ENCODE results near the gene DGKD. TPM values are rescaled to one million over a fixed set of nuclear protein-coding genes. Genes with fewer than 3 reads are reported as not detected.

DGKD gene
- total and polyA plus RNA-seq, 9 of the 15 experiments (the other 6 are each of a cell fraction or from before 2014, with no cell fraction given): 0.52 to 29.5 (median 10.6) TPM

DNA sequence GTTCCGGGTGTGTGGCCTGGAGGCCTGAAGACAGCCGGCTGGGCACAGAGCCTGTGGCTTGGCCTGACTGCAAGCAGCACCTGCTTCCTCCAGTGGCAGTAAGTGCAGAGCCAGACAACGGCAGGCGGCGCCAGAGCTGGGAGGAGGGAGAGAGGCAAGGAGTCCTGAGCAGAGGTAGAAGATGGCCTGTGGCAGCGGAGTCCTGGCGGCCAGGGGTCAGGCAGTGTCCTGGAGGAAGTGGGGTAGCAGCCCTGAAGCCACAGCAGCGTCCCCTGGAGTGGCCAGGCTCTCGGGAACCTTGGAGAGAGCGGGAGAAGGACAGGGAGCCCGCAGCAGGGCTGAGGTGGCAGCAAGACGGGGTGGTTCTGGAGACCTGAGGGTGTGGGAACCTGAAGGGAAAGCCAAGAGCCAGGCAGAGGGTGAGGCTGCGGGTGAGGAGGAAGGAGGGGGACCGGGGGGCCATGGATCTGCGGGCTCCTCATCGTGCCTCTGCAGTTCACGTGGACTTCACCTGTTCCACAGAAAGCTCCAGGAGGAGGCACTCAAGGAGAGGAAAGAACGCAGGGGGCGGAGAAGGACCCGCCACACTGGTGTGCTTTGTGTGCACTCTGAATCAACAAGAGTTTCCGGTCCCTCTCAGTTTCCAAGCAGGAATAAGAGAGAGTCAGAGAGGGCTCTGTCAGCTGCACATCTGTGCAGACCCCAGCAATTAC lies 126.4 kb downstream of the DGKD start:
- H3K4me3 ChIP-seq: no peak overlapping the region
- no peaks in the 10 kb centered on the region for H4K20me1 ChIP-seq (replicated peaks; ENCODE audit: control insufficient read depth, insufficient read depth, low read length)
- FAIRE-seq (no peak), ATAC-seq (peak; percentile 33; the same call in 2 of the 3 replicates), DNase-seq (ENCODE audit: extremely low read depth in 1 of 4, low spot score in 3 of 4) (no peak)
- H3K27me3 ChIP-seq (ENCODE audit: control insufficient read depth in 2 of 2, insufficient read depth in 2 of 2, low read length in 2 of 2): no peaks in the 10 kb centered on the region
- H2AFZ ChIP-seq (ENCODE audit: low read depth, low read length): no peak overlapping the region
- H3K9ac ChIP-seq (ENCODE audit: insufficient read depth in 1 of 2, low read depth in 2 of 2, low read length in 2 of 2): 0 out of 4 replicates have a peak overlapping the region, but pooled peaks of 1 of the 2 experiments have one; percentile 13
- H3K27ac ChIP-seq (ENCODE audit: extremely low read depth, low read depth, low read length): no peak overlapping the region
- in situ Hi-C loops (cut with MboI) (no loop called here), intact Hi-C loops (cut with micrococcal nuclease) (no loop called here)
- H3K36me3 ChIP-seq (ENCODE audit: control insufficient read depth, insufficient read depth, low read length): no peaks in the 10 kb centered on the region; the same call in 1 of the 3 replicates
- 73% methylated on average over 7 of the region's 21 CpGs for WGBS (ENCODE audit: insufficient coverage, low coverage, missing lambda C conversion rate)
- H3K79me2 ChIP-seq (ENCODE audit: control insufficient read depth, insufficient read depth, low read length): no peaks in the 10 kb centered on the region
- TF ChIP-seq TFAM (CRISPR knock-in tag; conservative IDR thresholded peaks at IDR 0.05): no peak
- TF ChIP-seq, protein P1, sequence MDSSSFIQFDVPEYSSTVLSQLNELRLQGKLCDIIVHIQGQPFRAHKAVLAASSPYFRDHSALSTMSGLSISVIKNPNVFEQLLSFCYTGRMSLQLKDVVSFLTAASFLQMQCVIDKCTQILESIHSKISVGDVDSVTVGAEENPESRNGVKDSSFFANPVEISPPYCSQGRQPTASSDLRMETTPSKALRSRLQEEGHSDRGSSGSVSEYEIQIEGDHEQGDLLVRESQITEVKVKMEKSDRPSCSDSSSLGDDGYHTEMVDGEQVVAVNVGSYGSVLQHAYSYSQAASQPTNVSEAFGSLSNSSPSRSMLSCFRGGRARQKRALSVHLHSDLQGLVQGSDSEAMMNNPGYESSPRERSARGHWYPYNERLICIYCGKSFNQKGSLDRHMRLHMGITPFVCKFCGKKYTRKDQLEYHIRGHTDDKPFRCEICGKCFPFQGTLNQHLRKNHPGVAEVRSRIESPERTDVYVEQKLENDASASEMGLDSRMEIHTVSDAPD (CRISPR knock-in tag; IDR thresholded peaks at IDR 0.05): no peak
- no peak for TF ChIP-seq ZNF75A (CRISPR knock-in tag; IDR thresholded peaks at IDR 0.05)
- TF ChIP-seq CSDE1 (IDR thresholded peaks at IDR 0.05): no peak
- TF ChIP-seq MAZ (CRISPR knock-in tag; conservative IDR thresholded peaks at IDR 0.05 in 1 of 2, IDR thresholded peaks at IDR 0.05 in 1 of 2): no peak
- no peak for TF ChIP-seq NFE2L1 (tag; IDR thresholded peaks at IDR 0.05; ENCODE audit: borderline replicate concordance, low read depth)
- no peak for TF ChIP-seq FOXK2 (conservative IDR thresholded peaks at IDR 0.05 in 1 of 2, IDR thresholded peaks at IDR 0.05 in 1 of 2; ENCODE audit: low read depth in 2 of 2)
- TF ChIP-seq GTF2A2 (tag; IDR thresholded peaks at IDR 0.05): no peak
- TF ChIP-seq, protein P2, sequence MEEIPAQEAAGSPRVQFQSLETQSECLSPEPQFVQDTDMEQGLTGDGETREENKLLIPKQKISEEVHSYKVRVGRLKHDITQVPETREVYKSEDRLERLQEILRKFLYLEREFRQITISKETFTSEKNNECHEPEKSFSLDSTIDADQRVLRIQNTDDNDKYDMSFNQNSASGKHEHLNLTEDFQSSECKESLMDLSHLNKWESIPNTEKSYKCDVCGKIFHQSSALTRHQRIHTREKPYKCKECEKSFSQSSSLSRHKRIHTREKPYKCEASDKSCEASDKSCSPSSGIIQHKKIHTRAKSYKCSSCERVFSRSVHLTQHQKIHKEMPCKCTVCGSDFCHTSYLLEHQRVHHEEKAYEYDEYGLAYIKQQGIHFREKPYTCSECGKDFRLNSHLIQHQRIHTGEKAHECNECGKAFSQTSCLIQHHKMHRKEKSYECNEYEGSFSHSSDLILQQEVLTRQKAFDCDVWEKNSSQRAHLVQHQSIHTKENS (CRISPR knock-in tag; IDR thresholded peaks at IDR 0.05): no peak
- TF ChIP-seq NELFE (IDR thresholded peaks at IDR 0.05; ENCODE audit: insufficient read depth, insufficient read length): no peak
- ChIA-PET CTCF (ENCODE audit: low intra/inter-chr PET ratio) (no interaction called here), POLR2A (interaction anchor here (0.7 kb wide), 2 partner anchors 12 to 895 kb away, joined by 3 to 5 read pairs; no protein-coding TSS in a partner anchor)
- H3K4me1 ChIP-seq (replicated peaks in 1 of 2; ENCODE audit: control insufficient read depth in 2 of 2, insufficient read depth in 2 of 2, low read length in 2 of 2): peaks cover 0 to 7% of the 10 kb centered on the region in 2 experiments; a peak in 1 of 5 replicates
- H3K4me2 ChIP-seq (ENCODE audit: insufficient read depth, low read length): no peak overlapping the region
- BruUV-seq (replicated peaks): no TSS peak
- H3K9me1 ChIP-seq (ENCODE audit: control insufficient read depth, insufficient read depth, low read length): no peaks in the 10 kb centered on the region
- H3K9me3 ChIP-seq (replicated peaks; ENCODE audit: control insufficient read depth, insufficient read depth, low read depth, low read length): no peaks in the 10 kb centered on the region
